ENCODE results near the gene POGLUT3. TPM values are rescaled to one million over a fixed set of nuclear protein-coding genes. Genes with fewer than 3 reads are reported as not detected.
A peak's percentile ranks its signal among the peaks of the same experiment; 100 is the strongest.

The POGLUT3 gene
- polyA plus RNA-seq, 1 experiment = 60.0 TPM

GRCh38 chr11:108467091-108467823 is 30.9 kb downstream of the POGLUT3 start, which contains the start of gene C11orf65:
Gene C11orf65, minus strand, starts transcription at chr11:108467529. Its CDS starts 5,970 bp downstream, at chr11:108461559.
- Histone ChIP-seq H3K27me3 (ENCODE audit: control insufficient read depth, insufficient read depth, low read length) (no peaks in the 10 kb centered on the region), H3K4me3 (ENCODE audit: low read depth, low read length) (peak within 1 kb of the TSS; percentile 85), H3K27ac (ENCODE audit: low read depth, low read length) (peak within 1 kb of the TSS; percentile 99), H3K9me3 (ENCODE audit: control insufficient read depth, insufficient read depth, low read length) (no peaks in the 10 kb centered on the region)
- CTCF ChIA-PET = no interaction called here
- TF ChIP-seq CTCF (IDR thresholded peaks at IDR 0.05; ENCODE audit: low read depth, low read length) = no peak
- DNase-seq (ENCODE audit: low read depth, low spot score) = peak; percentile 90
- POLR2A ChIA-PET = interaction anchor here (0.5 to 1.6 kb wide), 3 partner anchors 31 to 198 kb away, joined by 3 read pairs; partner anchors contain the start of genes DDX10 and POGLUT3

- TF ChIP-seq CTCF (IDR thresholded peaks at IDR 0.05; ENCODE audit: low read depth, low read length) = no peak
- no peak overlapping the region for H3K27ac ChIP-seq (ENCODE audit: low read depth, low read length)
- H3K27me3 ChIP-seq (ENCODE audit: control insufficient read depth, insufficient read depth, low read length) = no peaks in the 10 kb centered on the region
- ChIA-PET CTCF (no interaction called here), POLR2A (interaction anchor here (1.0 kb wide), 1 partner anchor 32 kb away, joined by 3 read pairs; the partner anchor contains the start of gene POGLUT3)
- no peaks in the 10 kb centered on the region for H3K9me3 ChIP-seq (ENCODE audit: control insufficient read depth, insufficient read depth, low read length)
- peak overlapping the region; percentile 85 for H3K4me3 ChIP-seq (ENCODE audit: low read depth, low read length)
- no peak for DNase-seq (ENCODE audit: low read depth, low spot score)
These were observed 31.8 kb downstream of the POGLUT3 start for GRCh38 chr11:108466405-108466804.

- CTCF ChIA-PET = no interaction called here
- no peak for DNase-seq (ENCODE audit: low read depth, low spot score)
- Histone ChIP-seq H3K4me3 (ENCODE audit: low read depth, low read length) (no peak overlapping the region), H3K9me3 (ENCODE audit: control insufficient read depth, insufficient read depth, low read length) (no peaks in the 10 kb centered on the region), H3K27ac (ENCODE audit: low read depth, low read length) (no peak overlapping the region), H3K27me3 (ENCODE audit: control insufficient read depth, insufficient read depth, low read length) (no peaks in the 10 kb centered on the region)
- POLR2A ChIA-PET = no interaction called here
- TF ChIP-seq CTCF (IDR thresholded peaks at IDR 0.05; ENCODE audit: low read depth, low read length) = no peak
These were observed 44.9 kb downstream of the POGLUT3 start for GRCh38 chr11:108453207-108453835.

Other genes with a start within 250 kb of the POGLUT3 start
- 0.16 and 0.63 TPM in 2 replicates for gene C11orf65, start 30.9 kb downstream of the POGLUT3 start, polyA plus RNA-seq (2011; rRNA removed)
- 0.26 and 0.37 TPM in 2 replicates for gene EXPH5, start 95.4 kb upstream of the POGLUT3 start, polyA plus RNA-seq (2011; rRNA removed)
- 20.3 and 27.1 TPM in 2 replicates for gene DDX10, start 166.7 kb upstream of the POGLUT3 start, polyA plus RNA-seq (2011; rRNA removed)